Measurements from ENCODE around the gene SPINT1. TPM values are rescaled to one million over a fixed set of nuclear protein-coding genes. Genes with fewer than 3 reads are reported as not detected.

SPINT1 gene
- total RNA-seq, 2 experiments from 2014 or later: 4.9 to 5.1 TPM

- no peak overlapping the region for H3K27ac Mint-ChIP-seq
- no peak overlapping the region for H3K4me3 Mint-ChIP-seq
- peaks cover 11% of the 10 kb centered on the region for H3K36me3 Mint-ChIP-seq (ENCODE audit: low read depth)
- no peak for DNase-seq
- H3K27me3 Mint-ChIP-seq: peaks cover 4% of the 10 kb centered on the region
- H3K4me1 Mint-ChIP-seq: peaks cover 35% of the 10 kb centered on the region
- no peaks in the 10 kb centered on the region for H3K9me3 Mint-ChIP-seq
- ChIA-PET POLR2A (interaction anchor here (1.4 to 2.5 kb wide), 2 partner anchors 18 to 33 kb away, joined by 4 to 17 read pairs; partner anchors contain the start of gene RHOV), CTCF (interaction anchor here (0.9 to 6.3 kb wide), 11 partner anchors 7 to 213 kb away, joined by 3 to 216 read pairs (median 5); partner anchors contain the start of genes RAD51, RHOV and SPINT1)
Observed at GRCh38 chr15:40891138-40891537, 47.3 kb downstream of the SPINT1 start.

GRCh38 chr15:40891810-40892446, 48.1 kb downstream of the SPINT1 start:
- Mint-ChIP-seq H3K27ac (no peak overlapping the region), H3K4me3 (no peak overlapping the region), H3K4me1 (peaks cover 36% of the 10 kb centered on the region), H3K36me3 (ENCODE audit: low read depth) (peaks cover 13% of the 10 kb centered on the region), H3K9me3 (no peaks in the 10 kb centered on the region), H3K27me3 (peaks cover 4% of the 10 kb centered on the region)
- CTCF ChIA-PET: interaction anchor here (0.5 to 6.3 kb wide), 19 partner anchors 8 to 339 kb away, joined by 3 to 216 read pairs (median 5); partner anchors contain the start of genes RAD51, RHOV and SPINT1
- peak; percentile 41 for DNase-seq
- POLR2A ChIA-PET: interaction anchor here (0.7 to 2.5 kb wide), 5 partner anchors 18 to 197 kb away, joined by 3 to 17 read pairs (median 4); partner anchors contain the start of genes RAD51 and RHOV

- Mint-ChIP-seq H3K4me1 (peaks cover 36% of the 10 kb centered on the region), H3K27ac (no peak overlapping the region), H3K9me3 (no peaks in the 10 kb centered on the region), H3K36me3 (ENCODE audit: low read depth) (peaks cover 17% of the 10 kb centered on the region), H3K4me3 (no peak overlapping the region), H3K27me3 (peaks cover 4% of the 10 kb centered on the region)
- ChIA-PET POLR2A (interaction anchor here (0.7 to 2.5 kb wide), 5 partner anchors 19 to 198 kb away, joined by 3 to 17 read pairs (median 4); partner anchors contain the start of genes RAD51 and RHOV), CTCF (interaction anchor here (0.5 to 6.3 kb wide), 18 partner anchors 10 to 340 kb away, joined by 3 to 216 read pairs (median 5); partner anchors contain the start of genes RAD51, RHOV and SPINT1)
- DNase-seq: no peak
Observed at GRCh38 chr15:40892447-40893012, 48.7 kb downstream of the SPINT1 start.

GRCh38 chr15:40893019-40893670, 49.3 kb downstream of the SPINT1 start:
- no peak for DNase-seq
- Mint-ChIP-seq H3K4me3 (no peak overlapping the region), H3K27ac (no peak overlapping the region), H3K36me3 (ENCODE audit: low read depth) (peaks cover 17% of the 10 kb centered on the region), H3K9me3 (no peaks in the 10 kb centered on the region), H3K4me1 (peaks cover 36% of the 10 kb centered on the region), H3K27me3 (peaks cover 4% of the 10 kb centered on the region)
- ChIA-PET CTCF (interaction anchor here (1.4 to 6.3 kb wide), 12 partner anchors 8 to 214 kb away, joined by 5 to 216 read pairs (median 13); partner anchors contain the start of genes DNAJC17, RAD51, RHOV and ZFYVE19), POLR2A (interaction anchor here (1.9 to 3.0 kb wide), 3 partner anchors 35 to 324 kb away, joined by 11 to 51 read pairs (median 14); partner anchors contain the start of genes RPUSD2 and SPINT1)

GRCh38 chr15:40893733-40894680, 50.2 kb downstream of the SPINT1 start, which contains the start of gene VPS18:
VPS18 (plus strand) TSS chr15:40894450; CDS start chr15:40894769, 319 bp downstream.
- peak; percentile 99 for DNase-seq
- ChIA-PET CTCF (interaction anchor here (0.6 to 5.3 kb wide), 53 partner anchors 9 to 439 kb away, joined by 3 to 92 read pairs (median 4); partner anchors contain the start of genes CHAC1, CHP1, DNAJC17 and KNL1), POLR2A (interaction anchor here (0.7 to 3.2 kb wide), 18 partner anchors 11 to 439 kb away, joined by 3 to 51 read pairs (median 5); partner anchors contain the start of genes INO80, NUSAP1, OIP5 and RAD51)
- Mint-ChIP-seq H3K36me3 (ENCODE audit: low read depth) (peaks cover 23% of the 10 kb centered on the region), H3K27me3 (peaks cover 4% of the 10 kb centered on the region), H3K4me3 (peak within 1 kb of the TSS; percentile 97), H3K9me3 (no peaks in the 10 kb centered on the region), H3K4me1 (peaks cover 36% of the 10 kb centered on the region), H3K27ac (peak within 1 kb of the TSS; percentile 93)

GRCh38 chr15:40894681-40895448, 51.0 kb downstream of the SPINT1 start:
- POLR2A ChIA-PET: interaction anchor here (0.7 to 3.2 kb wide), 21 partner anchors 11 to 438 kb away, joined by 3 to 51 read pairs (median 5); partner anchors contain the start of genes DNAJC17, INO80, NUSAP1 and OIP5
- peaks cover 4% of the 10 kb centered on the region for H3K27me3 Mint-ChIP-seq
- H3K27ac Mint-ChIP-seq: peak overlapping the region; percentile 93
- H3K4me3 Mint-ChIP-seq: peak overlapping the region; percentile 97
- H3K9me3 Mint-ChIP-seq: no peaks in the 10 kb centered on the region
- peaks cover 36% of the 10 kb centered on the region for H3K4me1 Mint-ChIP-seq
- peaks cover 31% of the 10 kb centered on the region for H3K36me3 Mint-ChIP-seq (ENCODE audit: low read depth)
- DNase-seq: peak; percentile 66
- CTCF ChIA-PET: interaction anchor here (0.6 to 5.3 kb wide), 57 partner anchors 10 to 438 kb away, joined by 3 to 92 read pairs (median 4); partner anchors contain the start of genes CHAC1, CHP1, DNAJC17 and KNL1

- Mint-ChIP-seq H3K9me3 (no peaks in the 10 kb centered on the region), H3K36me3 (ENCODE audit: low read depth) (peaks cover 60% of the 10 kb centered on the region), H3K27me3 (no peaks in the 10 kb centered on the region), H3K4me3 (no peak overlapping the region), H3K27ac (no peak overlapping the region), H3K4me1 (peaks cover 35% of the 10 kb centered on the region)
- POLR2A ChIA-PET: interaction anchor here (1.1 kb wide), 1 partner anchor 42 kb away, joined by 4 read pairs; no protein-coding TSS in a partner anchor
- CTCF ChIA-PET: interaction anchor here (0.6 to 2.2 kb wide), 2 partner anchors 31 to 107 kb away, joined by 5 to 6 read pairs; no protein-coding TSS in a partner anchor
- DNase-seq: no peak
Observed at GRCh38 chr15:40899536-40900207, 55.8 kb downstream of the SPINT1 start.

GRCh38 chr15:40900256-40901052, 56.6 kb downstream of the SPINT1 start:
- no peak overlapping the region for H3K27ac Mint-ChIP-seq
- ChIA-PET POLR2A (interaction anchor here (1.1 kb wide), 1 partner anchor 42 kb away, joined by 4 read pairs; no protein-coding TSS in a partner anchor), CTCF (interaction anchor here (0.6 to 2.2 kb wide), 2 partner anchors 31 to 108 kb away, joined by 5 to 6 read pairs; no protein-coding TSS in a partner anchor)
- no peak for DNase-seq
- no peaks in the 10 kb centered on the region for H3K9me3 Mint-ChIP-seq
- H3K4me3 Mint-ChIP-seq: no peak overlapping the region
- peaks cover 58% of the 10 kb centered on the region for H3K36me3 Mint-ChIP-seq (ENCODE audit: low read depth)
- peaks cover 28% of the 10 kb centered on the region for H3K4me1 Mint-ChIP-seq
- no peaks in the 10 kb centered on the region for H3K27me3 Mint-ChIP-seq

- peaks cover 55% of the 10 kb centered on the region for H3K36me3 Mint-ChIP-seq (ENCODE audit: low read depth)
- H3K27ac Mint-ChIP-seq: no peak overlapping the region
- CTCF ChIA-PET: interaction anchor here (2.2 to 6.9 kb wide), 2 partner anchors 30 to 284 kb away, joined by 6 to 65 read pairs; no protein-coding TSS in a partner anchor
- no peak overlapping the region for H3K4me3 Mint-ChIP-seq
- POLR2A ChIA-PET: no interaction called here
- H3K27me3 Mint-ChIP-seq: no peaks in the 10 kb centered on the region
- H3K9me3 Mint-ChIP-seq: no peaks in the 10 kb centered on the region
- peaks cover 22% of the 10 kb centered on the region for H3K4me1 Mint-ChIP-seq
- DNase-seq: no peak
Observed at GRCh38 chr15:40901053-40901443, 57.2 kb downstream of the SPINT1 start.
